Natural killer cell treated with Interleukin-12 subunit alpha and Interleukin-12 subunit beta and Interleukin-15 and Interleukin-18, amount 100 ng/mL, for 72 hours (primary cell): ENCODE results near the gene SLC12A2. TPM values are rescaled to one million over a fixed set of nuclear protein-coding genes. Genes with fewer than 3 reads are reported as not detected.

Source experiments
- ATAC-seq, 2 donors: fragments of 150-1000 bp; cut with Tn5 transposase in 1 of 2; sonication (Bioruptor Pico), chemical (Tn5 transposase) in 1 of 2; 2 replicates each; pipeline ENCODE4 v1.10.0; 2021
- DNase-seq: peaks from one replicate; pipeline ENCODE4 v3.0.0; 2022; ENCODE audit warnings: low spot score
- H3K27ac Mint-ChIP-seq, 2 donors: 1 replicate in 1 of 2; 2 replicates in 1 of 2; pipeline ENCODE4 v1.8.0; 2022; ENCODE audit warnings: mixed read lengths in 2 of 2, mild to moderate bottlenecking in 1 of 2, moderate library complexity in 1 of 2
- H3K27me3 Mint-ChIP-seq, 2 donors: 1 replicate in 1 of 2; 2 replicates in 1 of 2; pipeline ENCODE4 v1.8.0; 2022; ENCODE audit warnings: mixed read lengths in 2 of 2
- H3K36me3 Mint-ChIP-seq: one replicate; pipeline ENCODE4 v1.8.0; 2022; ENCODE audit warnings: mixed read lengths
- H3K4me1 Mint-ChIP-seq, 2 donors: 1 replicate in 1 of 2; 2 replicates in 1 of 2; pipeline ENCODE4 v1.8.0; 2022; ENCODE audit warnings: low read depth in 2 of 2, mixed read lengths in 2 of 2, mild to moderate bottlenecking in 1 of 2
- H3K4me3 Mint-ChIP-seq: one replicate; pipeline ENCODE4 v1.8.0; 2022; ENCODE audit warnings: mixed read lengths
- H3K9me3 Mint-ChIP-seq: 2 replicates; pipeline ENCODE4 v1.8.0; 2022; ENCODE audit warnings: mixed read lengths
- total RNA-seq, 2 donors: library from RNA; stranded (reverse); gene quantifications; one replicate each; pipeline ENCODE4 v1.2.3, GENCODE V29; 2022

Gene SLC12A2
- total RNA-seq, 2 donors from 2014 or later: 20.1 to 26.1 TPM

- Mint-ChIP-seq H3K27me3 (peaks cover 2 to 5% of the 10 kb centered on the region in 2 donors), H3K9me3 (no peaks in the 10 kb centered on the region), H3K36me3 (no peaks in the 10 kb centered on the region), H3K27ac (no peak overlapping the region), H3K4me3 (no peak overlapping the region), H3K4me1 (peaks cover 2 to 4% of the 10 kb centered on the region in 2 donors)
- ATAC-seq: peak; percentile 89 to 91
- DNase-seq: peak; percentile 74
These were observed 117.7 kb downstream of the SLC12A2 start for GRCh38 chr5:128201065-128201926.

- no peak for ATAC-seq
- peaks cover 2 to 4% of the 10 kb centered on the region in 2 donors for H3K4me1 Mint-ChIP-seq
- H3K9me3 Mint-ChIP-seq: no peaks in the 10 kb centered on the region
- no peak overlapping the region for H3K4me3 Mint-ChIP-seq
- H3K27me3 Mint-ChIP-seq: peaks cover 2 to 5% of the 10 kb centered on the region in 2 donors
- no peak for DNase-seq
- H3K36me3 Mint-ChIP-seq: no peaks in the 10 kb centered on the region
- no peak overlapping the region for H3K27ac Mint-ChIP-seq
These were observed 118.8 kb downstream of the SLC12A2 start for GRCh38 chr5:128202320-128202719.

- Mint-ChIP-seq H3K9me3 (no peaks in the 10 kb centered on the region), H3K27ac (no peak overlapping the region), H3K4me3 (no peak overlapping the region), H3K4me1 (peaks cover 0 to 4% of the 10 kb centered on the region in 2 donors), H3K27me3 (peaks cover 10 to 13% of the 10 kb centered on the region in 2 donors), H3K36me3 (no peaks in the 10 kb centered on the region)
- DNase-seq (no peak), ATAC-seq (no peak)
These were observed 124.9 kb downstream of the SLC12A2 start for GRCh38 chr5:128208436-128208835.

- Mint-ChIP-seq H3K4me3 (no peak overlapping the region), H3K27ac (no peak overlapping the region), H3K9me3 (no peaks in the 10 kb centered on the region), H3K27me3 (peaks cover 13 to 15% of the 10 kb centered on the region in 2 donors), H3K4me1 (peaks cover 0 to 5% of the 10 kb centered on the region in 2 donors), H3K36me3 (no peaks in the 10 kb centered on the region)
- DNase-seq (no peak), ATAC-seq (no peak)
These were observed 128.7 kb downstream of the SLC12A2 start for GRCh38 chr5:128212191-128212806.

GRCh38 chr5:128213340-128213739 is 129.8 kb downstream of the SLC12A2 start:
- no peak overlapping the region for H3K4me3 Mint-ChIP-seq
- no peaks in the 10 kb centered on the region for H3K9me3 Mint-ChIP-seq
- H3K27ac Mint-ChIP-seq: no peak overlapping the region
- H3K4me1 Mint-ChIP-seq: peaks cover 0 to 5% of the 10 kb centered on the region in 2 donors
- ATAC-seq (no peak), DNase-seq (no peak)
- peaks cover 15 to 16% of the 10 kb centered on the region in 2 donors for H3K27me3 Mint-ChIP-seq
- no peaks in the 10 kb centered on the region for H3K36me3 Mint-ChIP-seq

- no peak for DNase-seq
- peaks cover 13 to 14% of the 10 kb centered on the region in 2 donors for H3K27me3 Mint-ChIP-seq
- peaks cover 0 to 5% of the 10 kb centered on the region in 2 donors for H3K4me1 Mint-ChIP-seq
- H3K27ac Mint-ChIP-seq: no peak overlapping the region
- H3K4me3 Mint-ChIP-seq: no peak overlapping the region
- no peaks in the 10 kb centered on the region for H3K9me3 Mint-ChIP-seq
- ATAC-seq: no peak
- no peaks in the 10 kb centered on the region for H3K36me3 Mint-ChIP-seq
These were observed 130.3 kb downstream of the SLC12A2 start for GRCh38 chr5:128213833-128214232.

GRCh38 chr5:128216285-128216684 is 132.7 kb downstream of the SLC12A2 start:
- no peaks in the 10 kb centered on the region for H3K36me3 Mint-ChIP-seq
- H3K9me3 Mint-ChIP-seq: no peaks in the 10 kb centered on the region
- H3K27ac Mint-ChIP-seq: no peak overlapping the region
- ATAC-seq (peak in 1 of 2 donors; percentile 12), DNase-seq (no peak)
- H3K4me3 Mint-ChIP-seq: no peak overlapping the region
- H3K4me1 Mint-ChIP-seq: peaks cover 0 to 5% of the 10 kb centered on the region in 2 donors
- peaks cover 9 to 11% of the 10 kb centered on the region in 2 donors for H3K27me3 Mint-ChIP-seq

- no peak overlapping the region for H3K27ac Mint-ChIP-seq
- H3K4me1 Mint-ChIP-seq: peaks cover 0 to 5% of the 10 kb centered on the region in 2 donors
- H3K27me3 Mint-ChIP-seq: peaks cover 9 to 11% of the 10 kb centered on the region in 2 donors
- ATAC-seq (peak; percentile 17 to 31), DNase-seq (no peak)
- H3K9me3 Mint-ChIP-seq: no peaks in the 10 kb centered on the region
- no peak overlapping the region for H3K4me3 Mint-ChIP-seq
- H3K36me3 Mint-ChIP-seq: no peaks in the 10 kb centered on the region
These were observed 133.4 kb downstream of the SLC12A2 start for GRCh38 chr5:128216860-128217531.

GRCh38 chr5:128220841-128221240 is 137.3 kb downstream of the SLC12A2 start:
- no peaks in the 10 kb centered on the region for H3K9me3 Mint-ChIP-seq
- H3K4me1 Mint-ChIP-seq: no peaks in the 10 kb centered on the region
- no peaks in the 10 kb centered on the region for H3K36me3 Mint-ChIP-seq
- H3K27ac Mint-ChIP-seq: no peak overlapping the region
- H3K4me3 Mint-ChIP-seq: no peak overlapping the region
- DNase-seq (no peak), ATAC-seq (no peak)
- peaks cover 8 to 13% of the 10 kb centered on the region in 2 donors for H3K27me3 Mint-ChIP-seq

GRCh38 chr5:128224336-128224735 is 140.8 kb downstream of the SLC12A2 start:
- DNase-seq: no peak
- no peak for ATAC-seq
- H3K4me1 Mint-ChIP-seq: no peaks in the 10 kb centered on the region
- H3K9me3 Mint-ChIP-seq: no peaks in the 10 kb centered on the region
- H3K4me3 Mint-ChIP-seq: no peak overlapping the region
- H3K27me3 Mint-ChIP-seq: peaks cover 2 to 13% of the 10 kb centered on the region in 2 donors
- H3K27ac Mint-ChIP-seq: no peak overlapping the region
- no peaks in the 10 kb centered on the region for H3K36me3 Mint-ChIP-seq

GRCh38 chr5:128225245-128226030 is 141.9 kb downstream of the SLC12A2 start:
- Mint-ChIP-seq H3K9me3 (no peaks in the 10 kb centered on the region), H3K36me3 (no peaks in the 10 kb centered on the region), H3K4me1 (no peaks in the 10 kb centered on the region), H3K27me3 (peaks cover 2 to 13% of the 10 kb centered on the region in 2 donors), H3K27ac (no peak overlapping the region), H3K4me3 (no peak overlapping the region)
- DNase-seq: no peak
- no peak for ATAC-seq

- no peak overlapping the region for H3K27ac Mint-ChIP-seq
- DNase-seq (no peak), ATAC-seq (peak; percentile 53 to 72)
- peaks cover 5% of the 10 kb centered on the region for H3K9me3 Mint-ChIP-seq
- peaks cover 0 to 18% of the 10 kb centered on the region in 2 donors for H3K27me3 Mint-ChIP-seq
- H3K4me3 Mint-ChIP-seq: no peak overlapping the region
- no peaks in the 10 kb centered on the region for H3K36me3 Mint-ChIP-seq
- no peaks in the 10 kb centered on the region for H3K4me1 Mint-ChIP-seq
These were observed 144.4 kb downstream of the SLC12A2 start for GRCh38 chr5:128228008-128228407.

- no peaks in the 10 kb centered on the region for H3K4me1 Mint-ChIP-seq
- no peak overlapping the region for H3K27ac Mint-ChIP-seq
- no peak overlapping the region for H3K4me3 Mint-ChIP-seq
- H3K36me3 Mint-ChIP-seq: no peaks in the 10 kb centered on the region
- H3K9me3 Mint-ChIP-seq: peaks cover 5% of the 10 kb centered on the region
- no peak for ATAC-seq
- H3K27me3 Mint-ChIP-seq: peaks cover 0 to 13% of the 10 kb centered on the region in 2 donors
- DNase-seq: no peak
These were observed 145.0 kb downstream of the SLC12A2 start for GRCh38 chr5:128228521-128228920.
